GM19395 (cell line): ENCODE data around the gene CA10.

ENCODE experiments used
- ATAC-seq: cut with Tn5 transposase; IDR thresholded peaks from one replicate; pipeline ENCODE4 v1.9.1; 2021; ENCODE audit warnings: mild to moderate bottlenecking, moderate library complexity; ENCODE audit not compliant: unreplicated experiment

Gene CA10

GRCh38 chr17:52049051-52049450, 109.5 kb downstream of the CA10 start:
- no peak for ATAC-seq

GRCh38 chr17:52048137-52048898, 110.2 kb downstream of the CA10 start:
- ATAC-seq = no peak

DNA sequence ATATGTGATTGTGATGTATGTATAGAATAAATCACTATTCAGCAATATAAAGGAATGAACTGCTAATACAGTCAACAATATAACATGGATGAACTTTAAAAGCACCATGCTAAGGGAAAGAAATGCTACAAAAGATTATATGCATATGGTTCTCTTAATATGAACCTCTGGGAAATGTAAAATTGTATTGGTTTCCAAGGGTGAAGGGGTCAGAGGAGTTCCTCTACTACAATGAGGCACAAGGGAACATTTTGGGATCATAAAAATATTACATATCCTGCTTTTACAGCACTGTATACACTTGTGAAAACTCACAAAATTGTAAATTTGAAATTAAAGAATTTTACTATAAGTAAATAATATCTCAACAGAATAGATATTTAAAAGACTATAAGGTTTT, 111.4 kb downstream of the CA10 start:
- no peak for ATAC-seq

DNA sequence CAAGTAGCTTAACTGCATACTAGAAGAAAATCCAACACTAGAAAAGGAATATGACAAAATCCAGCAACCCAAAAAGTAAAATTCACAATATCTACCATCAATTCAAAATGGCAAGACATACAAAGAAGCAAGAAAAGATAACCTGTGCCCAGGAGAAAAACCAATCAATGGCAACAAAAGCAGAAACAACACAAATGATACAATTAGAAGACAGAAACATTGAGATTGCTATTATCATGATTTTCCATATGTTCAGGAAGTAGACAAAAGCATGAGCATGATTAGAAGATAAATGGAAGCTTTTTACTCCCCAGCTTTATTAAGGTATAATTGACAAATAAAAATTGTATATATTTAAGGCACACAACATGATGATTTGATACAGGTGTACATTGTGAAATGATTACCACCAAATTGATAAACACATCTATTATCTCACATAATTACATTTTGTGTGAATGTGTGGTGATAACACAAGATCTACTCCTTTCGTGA, 117.3 kb downstream of the CA10 start:
- no peak for ATAC-seq

GRCh38 chr17:52036416-52036815, 122.1 kb downstream of the CA10 start:
- no peak for ATAC-seq

GRCh38 chr17:52035336-52035915, 123.1 kb downstream of the CA10 start:
- ATAC-seq = no peak

- ATAC-seq = no peak
Observed at GRCh38 chr17:52032454-52032853, 126.1 kb downstream of the CA10 start.

GRCh38 chr17:52030052-52030451, 128.5 kb downstream of the CA10 start:
- no peak for ATAC-seq

DNA sequence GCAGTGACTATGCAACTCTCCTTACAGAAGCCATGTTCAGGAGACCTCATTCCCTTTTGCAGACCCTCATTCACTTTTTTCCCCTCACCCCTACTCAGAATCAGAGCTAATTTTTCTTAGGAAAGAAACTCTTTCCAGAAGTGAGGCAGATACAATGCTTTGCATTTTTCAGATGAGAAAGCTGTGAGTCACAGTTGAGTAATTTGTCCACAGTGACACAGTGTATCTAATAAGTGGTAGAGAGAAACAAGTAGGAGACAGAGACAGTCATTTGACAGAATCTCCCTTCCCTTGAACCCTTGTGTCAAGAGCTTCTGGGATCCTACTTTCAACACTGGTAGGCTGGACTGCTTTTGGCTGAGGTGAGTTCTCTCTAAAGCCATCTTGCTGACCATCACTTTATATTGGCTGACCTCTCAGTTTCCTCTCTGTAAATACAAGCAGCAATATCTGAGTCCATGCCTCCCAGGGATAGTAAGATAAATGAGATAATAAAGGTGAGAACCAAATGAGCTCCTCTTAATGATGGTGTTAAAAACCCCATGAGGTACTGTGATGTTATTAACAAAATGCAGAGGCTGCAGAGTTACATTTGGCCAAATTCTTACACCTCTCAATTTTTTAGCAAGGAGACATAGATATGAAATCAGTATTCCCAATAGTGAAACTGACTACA, 130.8 kb downstream of the CA10 start:
- no peak for ATAC-seq

DNA sequence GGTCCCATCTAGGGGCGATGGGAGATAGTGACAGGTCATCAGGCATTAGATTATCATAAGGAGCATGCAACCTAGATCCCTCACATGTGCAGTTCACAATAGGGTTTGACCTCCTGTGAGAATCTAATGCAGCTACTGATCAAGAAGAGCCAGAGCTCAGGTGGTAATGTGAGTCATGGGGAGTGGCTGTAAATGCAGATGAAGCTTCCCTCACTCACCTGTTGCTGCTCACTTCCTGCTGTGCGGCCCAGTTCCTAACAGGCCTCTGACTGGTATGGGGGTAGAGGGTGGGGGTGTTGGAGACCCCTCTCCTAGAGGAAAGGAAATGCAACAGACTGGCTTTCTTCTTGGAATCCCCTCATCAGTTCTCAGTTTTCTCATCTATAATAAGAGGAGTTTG, 131.4 kb downstream of the CA10 start:
- ATAC-seq = no peak

DNA sequence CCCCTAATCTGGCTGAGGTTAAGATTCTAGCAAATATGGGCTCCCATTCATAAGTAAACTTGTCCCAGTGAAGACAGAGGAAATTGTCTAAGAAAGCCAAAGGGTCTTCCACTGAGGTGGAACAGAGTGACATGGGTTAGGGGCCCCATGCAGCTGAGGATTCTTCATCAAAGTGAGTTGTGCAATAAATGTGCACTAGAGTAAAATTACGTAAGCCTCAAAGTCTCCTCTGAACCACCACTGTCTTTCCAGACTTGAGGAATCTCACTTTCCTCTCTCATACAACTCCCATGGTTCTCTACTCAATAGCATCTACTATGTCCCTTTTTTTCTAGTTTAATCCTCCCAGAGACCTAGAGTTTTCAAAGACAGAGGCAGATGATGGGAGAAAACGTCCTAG, 132.4 kb downstream of the CA10 start:
- ATAC-seq = no peak

DNA sequence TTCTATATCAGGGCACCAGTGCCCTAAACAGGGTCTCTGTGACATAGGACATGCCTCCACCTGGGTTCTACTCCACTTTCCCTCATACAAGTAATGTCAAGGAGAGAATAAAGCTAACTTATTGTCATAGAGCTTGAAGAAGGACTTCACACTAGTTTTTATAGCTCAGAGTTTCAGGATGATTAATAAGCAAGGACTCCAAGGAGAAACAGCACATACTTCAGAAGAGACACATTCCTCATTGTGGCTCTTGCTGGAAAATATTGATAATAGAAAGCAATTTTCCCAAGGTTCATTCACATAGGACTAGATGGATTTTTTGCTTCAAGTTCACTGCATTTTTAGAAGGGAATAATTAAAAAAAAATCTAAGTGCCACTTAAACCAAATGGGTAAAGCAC, 133.3 kb downstream of the CA10 start:
- no peak for ATAC-seq

DNA sequence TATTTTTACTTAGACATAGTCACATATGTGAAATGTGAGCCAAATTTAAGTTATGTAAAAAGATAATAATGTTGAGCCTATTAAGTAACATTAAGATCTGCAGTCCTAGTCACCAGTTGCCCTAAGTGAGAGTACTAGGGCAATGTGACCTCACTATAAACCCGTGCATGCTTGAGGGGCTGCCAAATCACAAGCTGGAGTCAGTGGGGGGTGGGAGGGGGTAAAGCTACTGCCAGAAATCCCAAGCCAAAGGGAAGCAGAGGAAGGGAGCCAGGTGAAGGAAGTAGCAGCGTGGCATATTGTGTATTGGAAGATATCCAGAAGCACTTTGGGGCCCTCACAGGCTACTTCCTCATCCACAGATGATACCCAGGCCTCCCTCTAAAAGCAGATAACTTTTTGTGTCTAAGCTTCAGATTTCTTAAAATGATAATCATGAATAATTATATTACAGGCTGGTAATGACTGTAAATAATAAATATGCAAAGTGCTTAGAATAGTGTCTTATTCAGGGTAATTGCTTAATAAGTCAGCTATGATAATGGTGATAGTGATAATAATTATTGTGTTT, 134.1 kb downstream of the CA10 start:
- no peak for ATAC-seq

DNA sequence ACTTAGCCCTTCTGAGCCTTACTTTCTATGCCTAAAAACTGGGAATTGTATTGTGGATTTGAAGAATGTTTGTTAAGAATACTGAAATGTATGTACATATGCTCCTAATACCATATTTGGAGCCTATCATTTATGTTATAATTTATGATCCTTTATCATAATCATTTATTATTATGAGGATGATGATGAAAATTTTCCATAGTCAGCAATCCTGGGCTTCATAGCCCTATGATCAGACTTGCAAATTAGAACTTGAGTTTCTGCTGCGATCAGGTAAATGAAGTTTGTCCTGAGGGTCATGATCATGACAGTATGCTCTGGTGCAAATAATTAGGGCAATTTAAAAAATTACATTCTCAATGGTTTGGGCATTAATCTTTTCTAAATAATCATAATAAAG, 147.4 kb downstream of the CA10 start:
- no peak for ATAC-seq

- ATAC-seq = no peak
Observed at GRCh38 chr17:51999654-52000053, 158.9 kb downstream of the CA10 start.

DNA sequence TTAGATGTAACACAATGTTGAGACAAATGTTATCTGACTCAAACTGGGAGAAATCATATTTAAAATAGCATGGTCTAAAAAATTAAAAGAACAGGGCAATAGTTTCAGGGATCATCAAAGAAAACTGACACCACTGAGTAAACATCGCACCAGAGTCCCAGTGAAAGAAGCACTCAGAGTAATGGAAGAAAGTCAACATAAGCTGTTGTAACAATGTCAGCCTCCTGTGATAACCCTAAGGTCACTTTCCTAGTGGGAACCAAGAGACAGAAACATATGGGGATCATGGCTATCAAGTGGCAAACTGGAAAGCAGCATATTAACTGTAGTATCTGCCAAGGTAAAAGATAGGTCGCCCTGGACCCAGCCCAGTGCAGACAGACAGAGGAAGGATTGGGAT, 160.8 kb downstream of the CA10 start:
- no peak for ATAC-seq

- ATAC-seq = no peak
Observed at GRCh38 chr17:51995797-51996403, 162.6 kb downstream of the CA10 start.

- no peak for ATAC-seq
Observed at GRCh38 chr17:51992864-51993416, 165.6 kb downstream of the CA10 start.

- no peak for ATAC-seq
Observed at GRCh38 chr17:51971121-51971520, 187.4 kb downstream of the CA10 start.

GRCh38 chr17:51961689-51962088, 196.8 kb downstream of the CA10 start:
- no peak for ATAC-seq

DNA sequence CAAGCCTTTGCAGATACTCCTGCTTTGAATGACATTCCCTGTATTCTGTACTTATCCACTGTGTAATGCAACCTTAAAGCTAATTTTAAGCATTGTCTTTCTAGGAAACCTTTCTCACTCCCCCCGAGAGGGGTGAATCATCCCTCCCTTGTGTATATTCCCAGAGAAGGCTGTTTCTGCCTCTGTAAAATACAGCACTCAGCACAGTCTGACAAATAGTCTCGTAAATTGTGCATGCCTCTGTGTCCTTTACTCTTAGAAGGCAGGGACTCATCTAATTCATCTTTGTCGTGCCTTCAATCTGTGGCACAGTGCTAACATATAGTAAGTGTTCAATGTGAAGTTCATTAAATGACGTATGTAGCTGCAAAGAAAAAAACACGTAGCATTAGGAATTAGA, 200.7 kb downstream of the CA10 start:
- ATAC-seq = no peak
